Fibroblast of lung (primary cell): ENCODE measurements around the gene LYSMD3.

ENCODE experiments used
- CTCF ChIP-seq, 2 donors: IDR thresholded peaks in 1 of 2; conservative IDR thresholded peaks in 1 of 2; 1 replicate in 1 of 2; 2 replicates in 1 of 2; pipeline ENCODE4 v1.5.1; 2011 to 2012; ENCODE audit warnings: low read length in 2 of 2, control low read depth in 1 of 2, inconsistent platforms in 1 of 2, low read depth in 1 of 2, mild to moderate bottlenecking in 1 of 2
- EZH2 ChIP-seq: IDR thresholded peaks from 2 replicates; pipeline ENCODE4 v1.5.1; 2012; ENCODE audit warnings: low read length, control low read depth, mild to moderate bottlenecking; ENCODE audit errors: missing control alignments

GRCh38 chr5:90476391-90476790 is 53.0 kb downstream of the LYSMD3 start:
- TF ChIP-seq CTCF (conservative IDR thresholded peaks at IDR 0.05 in 1 of 2, IDR thresholded peaks at IDR 0.05 in 1 of 2; ENCODE audit: low read depth in 1 of 2, low read length in 2 of 2), result no peak
- TF ChIP-seq EZH2, result no peak
